ENCODE data around the gene CST5. TPM values are rescaled to one million over a fixed set of nuclear protein-coding genes. Genes with fewer than 3 reads are reported as not detected.

Gene CST5
- total RNA-seq, 1 experiment from 2014 or later = not detected

DNA sequence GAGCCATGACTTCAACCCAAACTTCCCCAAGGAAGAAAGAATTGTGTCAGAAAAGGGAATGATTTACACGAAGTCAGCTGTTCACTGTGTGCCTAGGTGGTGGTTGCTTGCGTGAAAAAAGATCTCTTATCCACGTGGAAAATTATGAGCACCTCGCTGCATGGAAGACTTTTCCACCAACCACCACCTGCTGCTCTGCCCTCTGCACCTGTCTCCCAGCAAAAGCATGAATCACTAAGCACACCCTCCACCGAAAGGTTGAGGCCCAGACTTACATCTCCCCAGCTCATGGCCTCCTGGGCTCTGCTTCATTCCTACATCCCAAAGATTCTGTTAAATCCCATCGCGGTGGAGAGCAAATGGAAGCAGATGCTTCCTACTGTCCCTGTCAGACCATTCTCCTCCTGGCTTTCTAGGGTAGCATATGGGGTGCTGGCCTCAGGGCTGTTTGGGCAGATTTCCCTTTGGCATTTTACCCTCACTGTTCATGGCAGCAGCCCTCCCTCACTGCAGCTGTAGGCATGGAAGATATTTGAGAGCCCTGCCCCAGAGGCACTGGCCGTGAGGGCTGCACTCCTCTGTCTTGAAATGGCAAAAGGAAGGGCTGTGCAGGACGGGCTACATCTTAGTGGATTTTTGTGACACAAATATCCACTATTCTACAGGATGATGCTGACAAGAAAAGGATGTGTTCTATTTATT, 37.6 kb upstream of the CST5 start:
- ChIA-PET RAD21 (ENCODE audit: low non-redundant PET in 1 of 2, low total read pairs in 2 of 2, uncharacterized antibody in 2 of 2, unreplicated experiment in 2 of 2) (no interaction called here), CTCF (no interaction called here), POLR2A (no interaction called here)
- Histone ChIP-seq H3K9me2 (ENCODE audit: insufficient read depth) (no peaks in the 10 kb centered on the region), H3K4me1 (ENCODE audit: control insufficient read depth in 1 of 2, insufficient read depth in 2 of 2, low read length in 2 of 2) (no peaks in the 10 kb centered on the region; a peak in 1 of 4 replicates), H3K27me3 (ENCODE audit: insufficient read depth, low read length) (0 out of 2 replicates have a peak, but pooled peaks cover 6% of the 10 kb centered on the region), H4K20me1 (ENCODE audit: insufficient read depth) (no peaks in the 10 kb centered on the region), H3K4me2 (ENCODE audit: low read length) (no peak overlapping the region), H3K27ac (ENCODE audit: low read depth, low read length) (no peak overlapping the region), H2AFZ (ENCODE audit: low read depth, low read length, poor library complexity, severe bottlenecking) (no peak overlapping the region), H3K79me2 (ENCODE audit: insufficient read depth, low read length) (no peaks in the 10 kb centered on the region), H3K36me3 (ENCODE audit: control insufficient read depth in 1 of 2, insufficient read depth in 2 of 2, low read length in 2 of 2) (no peaks in the 10 kb centered on the region), H3K9ac (ENCODE audit: low read length) (no peak overlapping the region), H3K9me3 (ENCODE audit: control insufficient read depth in 1 of 2, insufficient read depth in 1 of 2, low read depth in 1 of 2, low read length in 2 of 2) (no peaks in the 10 kb centered on the region), H3K4me3 (replicated peaks in 1 of 2; ENCODE audit: low read depth in 1 of 2, low read length in 2 of 2) (no peak overlapping the region)
- no TSS peak for BruUV-seq (replicated peaks)
- intact Hi-C loops (cut with micrococcal nuclease) = no loop called here
- no peak for ATAC-seq
- TF ChIP-seq CEBPB (IDR thresholded peaks at IDR 0.05; ENCODE audit: low read depth) (no peak), TCF7L2 (IDR thresholded peaks at IDR 0.05; ENCODE audit: borderline replicate concordance, extremely low read depth, insufficient read depth, insufficient read length) (no peak), ZNF274 (IDR thresholded peaks at IDR 0.05; ENCODE audit: low read depth, low read length) (no peak)
- TF ChIP-seq, protein P1, sequence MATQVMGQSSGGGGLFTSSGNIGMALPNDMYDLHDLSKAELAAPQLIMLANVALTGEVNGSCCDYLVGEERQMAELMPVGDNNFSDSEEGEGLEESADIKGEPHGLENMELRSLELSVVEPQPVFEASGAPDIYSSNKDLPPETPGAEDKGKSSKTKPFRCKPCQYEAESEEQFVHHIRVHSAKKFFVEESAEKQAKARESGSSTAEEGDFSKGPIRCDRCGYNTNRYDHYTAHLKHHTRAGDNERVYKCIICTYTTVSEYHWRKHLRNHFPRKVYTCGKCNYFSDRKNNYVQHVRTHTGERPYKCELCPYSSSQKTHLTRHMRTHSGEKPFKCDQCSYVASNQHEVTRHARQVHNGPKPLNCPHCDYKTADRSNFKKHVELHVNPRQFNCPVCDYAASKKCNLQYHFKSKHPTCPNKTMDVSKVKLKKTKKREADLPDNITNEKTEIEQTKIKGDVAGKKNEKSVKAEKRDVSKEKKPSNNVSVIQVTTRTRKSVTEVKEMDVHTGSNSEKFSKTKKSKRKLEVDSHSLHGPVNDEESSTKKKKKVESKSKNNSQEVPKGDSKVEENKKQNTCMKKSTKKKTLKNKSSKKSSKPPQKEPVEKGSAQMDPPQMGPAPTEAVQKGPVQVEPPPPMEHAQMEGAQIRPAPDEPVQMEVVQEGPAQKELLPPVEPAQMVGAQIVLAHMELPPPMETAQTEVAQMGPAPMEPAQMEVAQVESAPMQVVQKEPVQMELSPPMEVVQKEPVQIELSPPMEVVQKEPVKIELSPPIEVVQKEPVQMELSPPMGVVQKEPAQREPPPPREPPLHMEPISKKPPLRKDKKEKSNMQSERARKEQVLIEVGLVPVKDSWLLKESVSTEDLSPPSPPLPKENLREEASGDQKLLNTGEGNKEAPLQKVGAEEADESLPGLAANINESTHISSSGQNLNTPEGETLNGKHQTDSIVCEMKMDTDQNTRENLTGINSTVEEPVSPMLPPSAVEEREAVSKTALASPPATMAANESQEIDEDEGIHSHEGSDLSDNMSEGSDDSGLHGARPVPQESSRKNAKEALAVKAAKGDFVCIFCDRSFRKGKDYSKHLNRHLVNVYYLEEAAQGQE (IDR thresholded peaks at IDR 0.05; ENCODE audit: low read depth) = no peak
- no peak for DNase-seq (ENCODE audit: low read depth, low spot score)

DNA sequence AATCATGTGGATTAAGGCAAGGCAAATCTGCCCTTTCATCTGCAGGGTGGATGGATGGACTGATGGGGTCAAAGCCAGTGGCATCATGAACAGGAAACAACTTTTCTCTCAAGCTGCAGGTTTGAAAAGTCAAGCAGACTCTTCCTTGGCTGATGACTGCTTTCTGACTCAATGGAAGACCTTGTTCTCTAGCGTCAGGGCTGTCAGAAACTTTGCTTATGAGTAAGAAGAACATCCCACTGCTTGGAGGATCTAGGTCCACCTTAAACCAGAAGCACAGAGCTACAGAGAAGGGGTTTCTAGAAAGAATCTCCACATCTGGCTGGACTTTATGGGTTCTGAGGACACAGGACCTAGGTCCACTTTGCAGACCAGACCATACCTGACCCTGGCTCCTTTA, 36.3 kb upstream of the CST5 start:
- no peak for ATAC-seq
- 0 out of 2 replicates have a peak, but pooled peaks cover 6% of the 10 kb centered on the region for H3K27me3 ChIP-seq (ENCODE audit: insufficient read depth, low read length)
- no peak overlapping the region for H3K4me3 ChIP-seq (replicated peaks in 1 of 2; ENCODE audit: low read depth in 1 of 2, low read length in 2 of 2)
- H3K9me2 ChIP-seq (ENCODE audit: insufficient read depth) = no peaks in the 10 kb centered on the region
- POLR2A ChIA-PET = no interaction called here
- CTCF ChIA-PET = no interaction called here
- H4K20me1 ChIP-seq (ENCODE audit: insufficient read depth) = no peaks in the 10 kb centered on the region
- H3K9me3 ChIP-seq (ENCODE audit: control insufficient read depth in 1 of 2, insufficient read depth in 1 of 2, low read depth in 1 of 2, low read length in 2 of 2) = no peaks in the 10 kb centered on the region
- no peak for DNase-seq (ENCODE audit: low read depth, low spot score)
- no peaks in the 10 kb centered on the region; a peak in 1 of 4 replicates for H3K4me1 ChIP-seq (ENCODE audit: control insufficient read depth in 1 of 2, insufficient read depth in 2 of 2, low read length in 2 of 2)
- no peaks in the 10 kb centered on the region for H3K79me2 ChIP-seq (ENCODE audit: insufficient read depth, low read length)
- no peak overlapping the region for H2AFZ ChIP-seq (ENCODE audit: low read depth, low read length, poor library complexity, severe bottlenecking)
- BruUV-seq (replicated peaks) = no TSS peak
- intact Hi-C loops (cut with micrococcal nuclease) = no loop called here
- no peaks in the 10 kb centered on the region for H3K36me3 ChIP-seq (ENCODE audit: control insufficient read depth in 1 of 2, insufficient read depth in 2 of 2, low read length in 2 of 2)
- no peak overlapping the region for H3K4me2 ChIP-seq (ENCODE audit: low read length)
- RAD21 ChIA-PET (ENCODE audit: low non-redundant PET in 1 of 2, low total read pairs in 2 of 2, uncharacterized antibody in 2 of 2, unreplicated experiment in 2 of 2) = no interaction called here
- H3K9ac ChIP-seq (ENCODE audit: low read length) = no peak overlapping the region
- H3K27ac ChIP-seq (ENCODE audit: low read depth, low read length) = no peak overlapping the region
- TF ChIP-seq, protein P1 (IDR thresholded peaks at IDR 0.05; ENCODE audit: low read depth) = no peak
- TF ChIP-seq POLR2A (IDR thresholded peaks at IDR 0.05; ENCODE audit: borderline replicate concordance, extremely low read depth, insufficient read depth, insufficient read length) = no peak
- TF ChIP-seq, protein P2, sequence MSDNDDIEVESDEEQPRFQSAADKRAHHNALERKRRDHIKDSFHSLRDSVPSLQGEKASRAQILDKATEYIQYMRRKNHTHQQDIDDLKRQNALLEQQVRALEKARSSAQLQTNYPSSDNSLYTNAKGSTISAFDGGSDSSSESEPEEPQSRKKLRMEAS (IDR thresholded peaks at IDR 0.05) = no peak
- TF ChIP-seq RAD21 (IDR thresholded peaks at IDR 0.05; ENCODE audit: low read depth) = no peak
- no peak for TF ChIP-seq EGR1 (IDR thresholded peaks at IDR 0.05; ENCODE audit: low read depth)
- no peak for TF ChIP-seq YY1 (IDR thresholded peaks at IDR 0.05; ENCODE audit: extremely low read depth, insufficient replicate concordance, low read depth, low read length)
- no peak for TF ChIP-seq CBX3 (IDR thresholded peaks at IDR 0.05; ENCODE audit: low read depth)

Measured in HCT116 (cell line).